ENCODE measurements around the gene PRODH2. TPM values are rescaled to one million over a fixed set of nuclear protein-coding genes. Genes with fewer than 3 reads are reported as not detected.

The PRODH2 gene
- total and polyA plus RNA-seq, 2 of the 13 experiments (the other 11 are each of a cell fraction or from before 2014, with no cell fraction given) = 86.7 to 118 TPM

DNA sequence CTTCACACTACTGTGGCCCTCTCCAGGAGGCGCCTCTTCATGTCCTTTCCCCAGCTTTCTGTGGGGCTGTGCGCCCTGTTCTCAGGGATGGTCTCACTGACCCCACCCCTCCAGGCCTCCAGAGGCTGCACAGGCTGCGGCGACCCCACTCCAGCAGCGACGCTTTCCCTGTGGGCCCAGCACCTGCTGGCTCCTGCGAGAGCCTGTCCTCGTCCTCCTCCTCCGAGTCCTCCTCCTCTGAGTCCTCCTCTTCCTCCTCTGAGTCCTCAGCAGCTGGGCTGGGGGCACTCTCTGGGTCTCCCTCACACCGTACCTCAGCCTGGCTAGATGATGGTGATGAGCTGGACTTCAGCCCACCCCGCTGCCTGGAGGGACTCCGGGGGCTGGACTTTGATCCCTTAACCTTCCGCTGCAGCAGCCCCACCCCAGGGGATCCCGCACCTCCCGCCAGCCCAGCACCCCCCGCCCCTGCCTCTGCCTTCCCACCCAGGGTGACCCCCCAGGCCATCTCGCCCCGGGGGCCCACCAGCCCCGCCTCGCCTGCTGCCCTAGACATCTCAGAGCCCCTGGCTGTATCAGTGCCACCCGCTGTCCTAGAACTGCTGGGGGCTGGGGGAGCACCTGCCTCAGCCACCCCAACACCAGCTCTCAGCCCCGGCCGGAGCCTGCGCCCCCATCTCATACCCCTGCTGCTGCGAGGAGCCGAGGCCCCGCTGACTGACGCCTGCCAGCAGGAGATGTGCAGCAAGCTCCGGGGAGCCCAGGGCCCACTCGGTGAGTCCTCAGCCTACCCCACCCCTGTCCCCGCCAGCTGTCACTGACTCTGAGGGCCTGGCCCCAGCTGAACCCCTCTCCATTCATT, 26.1 kb downstream of the PRODH2 start:
- Histone ChIP-seq H3K9me3 (ENCODE audit: low read length) (no peaks in the 10 kb centered on the region), H3K36me3 (replicated peaks in 1 of 2; ENCODE audit: control insufficient read depth in 1 of 2, insufficient read depth in 2 of 2, low read length in 2 of 2) (no peaks in the 10 kb centered on the region; a peak in 1 of 5 replicates), H3K4me2 (ENCODE audit: low read depth, low read length) (peak overlapping the region; percentile 45), H3K9ac (ENCODE audit: insufficient read depth, low read depth, low read length) (no peak overlapping the region), H2AFZ (ENCODE audit: low read length) (no peak overlapping the region), H3K4me1 (ENCODE audit: insufficient read depth, low read length) (peaks cover 40% of the 10 kb centered on the region), H4K20me1 (ENCODE audit: insufficient read depth, low read length) (no peaks in the 10 kb centered on the region), H3K27me3 (ENCODE audit: control insufficient read depth in 1 of 2, insufficient read depth in 2 of 2, low read length in 2 of 2) (no peaks in the 10 kb centered on the region), H3K4me3 (replicated peaks in 1 of 3; ENCODE audit: insufficient read depth in 1 of 3, low read depth in 2 of 3, low read length in 3 of 3) (peak overlapping the region in 1 of 3 experiments; percentile 43; a peak in 1 of 6 replicates), H3K79me2 (ENCODE audit: insufficient read depth, low read length) (no peaks in the 10 kb centered on the region), H3K27ac (ENCODE audit: extremely low read length, insufficient read depth, low read length) (no peak overlapping the region)
- in situ Hi-C loops (cut with HindIII; ENCODE audit: extremely low pct_ligation_motif_present, low pct_unique_long_range_greater_than_20kb) (no loop called here), intact Hi-C loops (cut with micrococcal nuclease; ENCODE audit: unreplicated experiment) (no loop called here)
- FAIRE-seq = no peak
- CTCF ChIA-PET (ENCODE audit: low intra/inter-chr PET ratio, low total read pairs) = no interaction called here
- BruUV-seq (replicated peaks) = no TSS peak
- peak; percentile 3; the same call in 2 of the 3 replicates for ATAC-seq
- POLR2A ChIA-PET = interaction anchor here (1.0 to 1.5 kb wide), 3 partner anchors 39 to 46 kb away, joined by 3 to 5 read pairs (median 4); partner anchors contain the start of genes LIN37 and PSENEN
- WGBS (ENCODE audit: low lambda C conversion rate) = 55% methylated on average over 21 of the region's 31 CpGs
- DNase-seq (ENCODE audit: low spot score) = no peak
- TF ChIP-seq ZNF570 (CRISPR knock-in tag; IDR thresholded peaks at IDR 0.05; ENCODE audit: borderline replicate concordance) (no peak), ERF (CRISPR knock-in tag; IDR thresholded peaks at IDR 0.05) (0 out of 2 replicates have a peak, but pooled peaks have one; percentile 31), ZBTB38 (CRISPR knock-in tag; IDR thresholded peaks at IDR 0.05) (peak; percentile 19; the same call in 1 of the 2 replicates), NFKB2 (CRISPR knock-in tag; IDR thresholded peaks at IDR 0.05; ENCODE audit: borderline replicate concordance) (peak; percentile 22; the same call in 1 of the 2 replicates), SIN3A (IDR thresholded peaks at IDR 0.05; ENCODE audit: borderline replicate concordance, low read depth, low read length) (peak; percentile 27; the same call in 1 of the 2 replicates), HNF4G (IDR thresholded peaks at IDR 0.05; ENCODE audit: borderline replicate concordance, low read depth, low read length) (peak; percentile 83), HNF4G (CRISPR knock-in tag; IDR thresholded peaks at IDR 0.05; ENCODE audit: borderline replicate concordance, low read depth) (peak; percentile 56; the same call in 1 of the 2 replicates), DMAP1 (CRISPR knock-in tag; IDR thresholded peaks at IDR 0.05) (no peak), GABPB1 (CRISPR knock-in tag; IDR thresholded peaks at IDR 0.05) (peak; percentile 19; the same call in 1 of the 2 replicates), ZNF225 (CRISPR knock-in tag; IDR thresholded peaks at IDR 0.05) (no peak), ZNF136 (CRISPR knock-in tag; IDR thresholded peaks at IDR 0.05; ENCODE audit: low read depth) (0 out of 2 replicates have a peak, but pooled peaks have one; percentile 38), SP4 (CRISPR knock-in tag; IDR thresholded peaks at IDR 0.05) (0 out of 2 replicates have a peak, but pooled peaks have one; percentile 6), ZNF598 (CRISPR knock-in tag; IDR thresholded peaks at IDR 0.05; ENCODE audit: borderline replicate concordance) (peak; percentile 68; the same call in 1 of the 2 replicates), ZNF782 (CRISPR knock-in tag; IDR thresholded peaks at IDR 0.05; ENCODE audit: borderline replicate concordance) (peak; percentile 68; the same call in 1 of the 2 replicates), ZNF883 (CRISPR knock-in tag; IDR thresholded peaks at IDR 0.05; ENCODE audit: not compliant biosample characterization) (peak; percentile 34), ZNF746 (CRISPR knock-in tag; IDR thresholded peaks at IDR 0.05) (0 out of 2 replicates have a peak, but pooled peaks have one; percentile 17), HNF4A (CRISPR knock-in tag; IDR thresholded peaks at IDR 0.05) (peak; percentile 79), SAP130 (CRISPR knock-in tag; IDR thresholded peaks at IDR 0.05; ENCODE audit: low read depth) (peak; percentile 23; the same call in 1 of the 2 replicates)
- TF ChIP-seq, protein P1, sequence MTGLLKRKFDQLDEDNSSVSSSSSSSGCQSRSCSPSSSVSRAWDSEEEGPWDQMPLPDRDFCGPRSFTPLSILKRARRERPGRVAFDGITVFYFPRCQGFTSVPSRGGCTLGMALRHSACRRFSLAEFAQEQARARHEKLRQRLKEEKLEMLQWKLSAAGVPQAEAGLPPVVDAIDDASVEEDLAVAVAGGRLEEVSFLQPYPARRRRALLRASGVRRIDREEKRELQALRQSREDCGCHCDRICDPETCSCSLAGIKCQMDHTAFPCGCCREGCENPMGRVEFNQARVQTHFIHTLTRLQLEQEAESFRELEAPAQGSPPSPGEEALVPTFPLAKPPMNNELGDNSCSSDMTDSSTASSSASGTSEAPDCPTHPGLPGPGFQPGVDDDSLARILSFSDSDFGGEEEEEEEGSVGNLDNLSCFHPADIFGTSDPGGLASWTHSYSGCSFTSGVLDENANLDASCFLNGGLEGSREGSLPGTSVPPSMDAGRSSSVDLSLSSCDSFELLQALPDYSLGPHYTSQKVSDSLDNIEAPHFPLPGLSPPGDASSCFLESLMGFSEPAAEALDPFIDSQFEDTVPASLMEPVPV (CRISPR knock-in tag; IDR thresholded peaks at IDR 0.05) = no peak
- TF ChIP-seq, protein P2, sequence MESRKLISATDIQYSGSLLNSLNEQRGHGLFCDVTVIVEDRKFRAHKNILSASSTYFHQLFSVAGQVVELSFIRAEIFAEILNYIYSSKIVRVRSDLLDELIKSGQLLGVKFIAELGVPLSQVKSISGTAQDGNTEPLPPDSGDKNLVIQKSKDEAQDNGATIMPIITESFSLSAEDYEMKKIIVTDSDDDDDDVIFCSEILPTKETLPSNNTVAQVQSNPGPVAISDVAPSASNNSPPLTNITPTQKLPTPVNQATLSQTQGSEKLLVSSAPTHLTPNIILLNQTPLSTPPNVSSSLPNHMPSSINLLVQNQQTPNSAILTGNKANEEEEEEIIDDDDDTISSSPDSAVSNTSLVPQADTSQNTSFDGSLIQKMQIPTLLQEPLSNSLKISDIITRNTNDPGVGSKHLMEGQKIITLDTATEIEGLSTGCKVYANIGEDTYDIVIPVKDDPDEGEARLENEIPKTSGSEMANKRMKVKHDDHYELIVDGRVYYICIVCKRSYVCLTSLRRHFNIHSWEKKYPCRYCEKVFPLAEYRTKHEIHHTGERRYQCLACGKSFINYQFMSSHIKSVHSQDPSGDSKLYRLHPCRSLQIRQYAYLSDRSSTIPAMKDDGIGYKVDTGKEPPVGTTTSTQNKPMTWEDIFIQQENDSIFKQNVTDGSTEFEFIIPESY (CRISPR knock-in tag; IDR thresholded peaks at IDR 0.05) = peak; percentile 43; the same call in 1 of the 2 replicates
